Measurements from ENCODE around the gene ARID3B.

DNA sequence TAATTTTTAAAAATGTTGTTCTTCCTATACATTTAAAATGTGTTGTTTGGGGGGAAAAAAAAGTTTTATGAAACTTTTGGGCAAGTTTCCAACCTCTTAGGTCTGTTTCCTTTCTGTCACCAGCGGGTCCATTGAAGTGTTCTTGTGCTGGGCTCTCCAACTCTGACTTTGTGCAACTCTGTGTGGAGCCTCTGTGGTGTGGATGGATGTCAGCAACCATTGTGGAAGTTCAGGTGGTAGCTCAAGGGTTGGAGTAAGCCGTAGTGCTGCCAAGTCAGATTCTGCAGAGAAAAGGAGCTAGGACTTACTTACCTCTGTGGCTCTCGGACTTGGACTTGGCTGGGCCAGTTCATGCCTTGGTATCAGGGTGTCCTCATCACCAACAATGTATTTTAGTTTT is 22.4 kb downstream of the ARID3B start:
- TF ChIP-seq POLR2AphosphoS5 (IDR thresholded peaks at IDR 0.05; ENCODE audit: low read depth, low read length) (no peak), TAF1 (IDR thresholded peaks at IDR 0.05; ENCODE audit: low read depth, low read length) (no peak), POLR2A (IDR thresholded peaks at IDR 0.05; ENCODE audit: low read depth, low read length) (no peak)

Data from GM12891 (cell line).